D721Med (cell line): ENCODE data around the gene NAGK.

Source experiments
- DNase-seq: peaks from one replicate; pipeline ENCODE4 v3.0.0; 2011; ENCODE audit warnings: low spot score; ENCODE audit not compliant: insufficient read length
- FAIRE-seq: peaks from 2 replicates; lab custom pipeline; 2011; peaks lifted over from hg19 to GRCh38; lab: Jason Lieb, UNC
- CTCF ChIP-seq: IDR thresholded peaks from 2 replicates; pipeline ENCODE4 v1.5.1; 2012; ENCODE audit warnings: mild to moderate bottlenecking, control low read depth; ENCODE audit not compliant: insufficient read depth; ENCODE audit errors: missing control alignments

The NAGK gene

GRCh38 chr2:71117063-71117462 is 48.6 kb downstream of the NAGK start:
- FAIRE-seq, result no peak
- TF ChIP-seq CTCF, result no peak
- no peak for DNase-seq

GRCh38 chr2:71120195-71120594 is 51.7 kb downstream of the NAGK start:
- DNase-seq (no peak), FAIRE-seq (no peak)
- TF ChIP-seq CTCF, result no peak

GRCh38 chr2:71121479-71121878 is 53.0 kb downstream of the NAGK start:
- no peak for TF ChIP-seq CTCF
- FAIRE-seq (no peak), DNase-seq (no peak)

- TF ChIP-seq CTCF, result no peak
- FAIRE-seq, result no peak
- no peak for DNase-seq
These were observed 54.2 kb downstream of the NAGK start for GRCh38 chr2:71122387-71123298.

- FAIRE-seq, result no peak
These were observed 57.3 kb downstream of the NAGK start for GRCh38 chr2:71125506-71126294.

GRCh38 chr2:71126957-71127356 is 58.5 kb downstream of the NAGK start:
- FAIRE-seq, result no peak
- TF ChIP-seq CTCF, result no peak
- no peak for DNase-seq

More at GRCh38 chr2:71125506-71126294, 57.3 kb downstream of the NAGK start:
- DNase-seq, result no peak
- no peak for TF ChIP-seq CTCF
